ENCODE data around the gene SFXN5. TPM values are rescaled to one million over a fixed set of nuclear protein-coding genes. Genes with fewer than 3 reads are reported as not detected.

SFXN5 gene
- polyA plus RNA-seq, 1 donor from 2014 or later: 5.8 TPM

DNA sequence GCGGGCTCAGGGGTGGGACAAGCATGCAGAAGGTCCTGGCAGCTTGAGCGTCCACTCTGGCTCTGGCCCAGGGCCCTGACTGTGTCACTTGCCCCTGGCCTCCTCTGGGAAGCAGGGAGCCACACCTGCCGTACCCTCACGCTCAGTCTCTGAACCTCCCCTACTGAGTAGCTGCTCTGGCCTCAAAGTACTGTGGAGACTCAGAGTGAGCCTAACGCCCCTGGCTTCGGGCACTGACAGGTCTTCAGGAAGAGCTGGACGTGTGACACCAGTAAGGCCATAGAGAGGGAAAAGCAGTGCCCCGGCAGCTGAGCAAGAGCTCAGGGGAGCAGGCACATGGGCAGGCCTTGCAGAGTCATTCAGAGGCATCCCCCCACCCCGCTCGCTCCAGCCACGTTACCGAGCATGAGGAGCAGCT is 73.3 kb downstream of the SFXN5 start:
- Histone ChIP-seq H3K36me3 (ENCODE audit: insufficient read depth, low read length) (no peaks in the 10 kb centered on the region), H3K4me2 (ENCODE audit: low read length) (no peak overlapping the region), H2AFZ (ENCODE audit: low read depth, low read length) (no peak overlapping the region), H4K20me1 (ENCODE audit: insufficient read depth) (no peaks in the 10 kb centered on the region), H3F3A (ENCODE audit: insufficient read depth, low read length, poor library complexity, severe bottlenecking) (no peaks in the 10 kb centered on the region), H3K9ac (ENCODE audit: low read length) (no peak overlapping the region), H3K27ac (ENCODE audit: low read length) (no peak overlapping the region), H3K27me3 (ENCODE audit: insufficient read depth, low read depth, low read length) (no peaks in the 10 kb centered on the region), H3K9me3 (ENCODE audit: low read length) (no peaks in the 10 kb centered on the region), H3K79me2 (replicated peaks; ENCODE audit: insufficient read depth, low read length) (no peaks in the 10 kb centered on the region), H3K4me3 (ENCODE audit: low read length) (no peak overlapping the region), H3K9me2 (ENCODE audit: insufficient read depth, low read length) (no peaks in the 10 kb centered on the region)
- TF ChIP-seq TAF1 (IDR thresholded peaks at IDR 0.05; ENCODE audit: low read depth): no peak
- TF ChIP-seq MXI1 (conservative IDR thresholded peaks at IDR 0.05; ENCODE audit: poor library complexity, severe bottlenecking): no peak
- TF ChIP-seq, protein P1, sequence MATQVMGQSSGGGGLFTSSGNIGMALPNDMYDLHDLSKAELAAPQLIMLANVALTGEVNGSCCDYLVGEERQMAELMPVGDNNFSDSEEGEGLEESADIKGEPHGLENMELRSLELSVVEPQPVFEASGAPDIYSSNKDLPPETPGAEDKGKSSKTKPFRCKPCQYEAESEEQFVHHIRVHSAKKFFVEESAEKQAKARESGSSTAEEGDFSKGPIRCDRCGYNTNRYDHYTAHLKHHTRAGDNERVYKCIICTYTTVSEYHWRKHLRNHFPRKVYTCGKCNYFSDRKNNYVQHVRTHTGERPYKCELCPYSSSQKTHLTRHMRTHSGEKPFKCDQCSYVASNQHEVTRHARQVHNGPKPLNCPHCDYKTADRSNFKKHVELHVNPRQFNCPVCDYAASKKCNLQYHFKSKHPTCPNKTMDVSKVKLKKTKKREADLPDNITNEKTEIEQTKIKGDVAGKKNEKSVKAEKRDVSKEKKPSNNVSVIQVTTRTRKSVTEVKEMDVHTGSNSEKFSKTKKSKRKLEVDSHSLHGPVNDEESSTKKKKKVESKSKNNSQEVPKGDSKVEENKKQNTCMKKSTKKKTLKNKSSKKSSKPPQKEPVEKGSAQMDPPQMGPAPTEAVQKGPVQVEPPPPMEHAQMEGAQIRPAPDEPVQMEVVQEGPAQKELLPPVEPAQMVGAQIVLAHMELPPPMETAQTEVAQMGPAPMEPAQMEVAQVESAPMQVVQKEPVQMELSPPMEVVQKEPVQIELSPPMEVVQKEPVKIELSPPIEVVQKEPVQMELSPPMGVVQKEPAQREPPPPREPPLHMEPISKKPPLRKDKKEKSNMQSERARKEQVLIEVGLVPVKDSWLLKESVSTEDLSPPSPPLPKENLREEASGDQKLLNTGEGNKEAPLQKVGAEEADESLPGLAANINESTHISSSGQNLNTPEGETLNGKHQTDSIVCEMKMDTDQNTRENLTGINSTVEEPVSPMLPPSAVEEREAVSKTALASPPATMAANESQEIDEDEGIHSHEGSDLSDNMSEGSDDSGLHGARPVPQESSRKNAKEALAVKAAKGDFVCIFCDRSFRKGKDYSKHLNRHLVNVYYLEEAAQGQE (IDR thresholded peaks at IDR 0.05; ENCODE audit: borderline replicate concordance): no peak
- TF ChIP-seq, protein P2, sequence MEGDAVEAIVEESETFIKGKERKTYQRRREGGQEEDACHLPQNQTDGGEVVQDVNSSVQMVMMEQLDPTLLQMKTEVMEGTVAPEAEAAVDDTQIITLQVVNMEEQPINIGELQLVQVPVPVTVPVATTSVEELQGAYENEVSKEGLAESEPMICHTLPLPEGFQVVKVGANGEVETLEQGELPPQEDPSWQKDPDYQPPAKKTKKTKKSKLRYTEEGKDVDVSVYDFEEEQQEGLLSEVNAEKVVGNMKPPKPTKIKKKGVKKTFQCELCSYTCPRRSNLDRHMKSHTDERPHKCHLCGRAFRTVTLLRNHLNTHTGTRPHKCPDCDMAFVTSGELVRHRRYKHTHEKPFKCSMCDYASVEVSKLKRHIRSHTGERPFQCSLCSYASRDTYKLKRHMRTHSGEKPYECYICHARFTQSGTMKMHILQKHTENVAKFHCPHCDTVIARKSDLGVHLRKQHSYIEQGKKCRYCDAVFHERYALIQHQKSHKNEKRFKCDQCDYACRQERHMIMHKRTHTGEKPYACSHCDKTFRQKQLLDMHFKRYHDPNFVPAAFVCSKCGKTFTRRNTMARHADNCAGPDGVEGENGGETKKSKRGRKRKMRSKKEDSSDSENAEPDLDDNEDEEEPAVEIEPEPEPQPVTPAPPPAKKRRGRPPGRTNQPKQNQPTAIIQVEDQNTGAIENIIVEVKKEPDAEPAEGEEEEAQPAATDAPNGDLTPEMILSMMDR (IDR thresholded peaks at IDR 0.05; ENCODE audit: poor library complexity, severe bottlenecking): no peak
- no peak for TF ChIP-seq EP300 (conservative IDR thresholded peaks at IDR 0.05; ENCODE audit: poor library complexity, severe bottlenecking)
- TF ChIP-seq RAD21 (conservative IDR thresholded peaks at IDR 0.05): no peak
- TF ChIP-seq SMC3 (conservative IDR thresholded peaks at IDR 0.05; ENCODE audit: poor library complexity): no peak
- TF ChIP-seq EZH2 (IDR thresholded peaks at IDR 0.05; ENCODE audit: borderline replicate concordance, insufficient read depth, low read length, poor library complexity, severe bottlenecking): no peak
- no peak for TF ChIP-seq POLR2AphosphoS5 (IDR thresholded peaks at IDR 0.05)

DNA sequence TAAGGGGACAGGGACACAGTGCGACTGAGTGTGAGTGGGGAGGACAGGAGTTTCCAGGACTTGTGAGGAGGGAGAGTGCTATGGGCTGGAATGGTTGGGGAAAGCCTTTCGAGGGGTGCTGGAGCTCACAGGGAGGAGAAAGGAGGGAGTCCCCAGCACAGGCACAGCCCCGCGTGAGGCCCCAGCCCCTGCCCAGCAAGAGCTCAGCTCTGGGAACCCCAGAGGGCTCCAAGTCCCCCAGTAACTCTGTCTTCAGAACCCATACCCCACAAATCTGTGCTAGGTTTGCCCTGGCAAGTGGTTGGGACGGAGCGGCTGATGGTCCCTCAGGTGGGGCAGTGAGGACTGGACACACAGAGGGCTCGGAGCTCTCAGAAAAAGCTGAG is 75.4 kb downstream of the SFXN5 start:
- no peak overlapping the region for H3K9ac ChIP-seq (ENCODE audit: low read length)
- H3K27ac ChIP-seq (ENCODE audit: low read length): no peak overlapping the region
- H3K4me2 ChIP-seq (ENCODE audit: low read length): no peak overlapping the region
- no peaks in the 10 kb centered on the region for H3K9me3 ChIP-seq (ENCODE audit: low read length)
- H3K79me2 ChIP-seq (replicated peaks; ENCODE audit: insufficient read depth, low read length): no peaks in the 10 kb centered on the region
- no peak for TF ChIP-seq TAF1 (IDR thresholded peaks at IDR 0.05; ENCODE audit: low read depth)
- TF ChIP-seq SMC3 (conservative IDR thresholded peaks at IDR 0.05; ENCODE audit: poor library complexity): no peak
- TF ChIP-seq POLR2AphosphoS5 (IDR thresholded peaks at IDR 0.05): no peak
- TF ChIP-seq, protein P1 (IDR thresholded peaks at IDR 0.05; ENCODE audit: borderline replicate concordance): no peak
- no peak for TF ChIP-seq EP300 (conservative IDR thresholded peaks at IDR 0.05; ENCODE audit: poor library complexity, severe bottlenecking)
- TF ChIP-seq RAD21 (conservative IDR thresholded peaks at IDR 0.05): no peak
- TF ChIP-seq, protein P2 (IDR thresholded peaks at IDR 0.05; ENCODE audit: poor library complexity, severe bottlenecking): no peak
- TF ChIP-seq EZH2 (IDR thresholded peaks at IDR 0.05; ENCODE audit: borderline replicate concordance, insufficient read depth, low read length, poor library complexity, severe bottlenecking): no peak
- TF ChIP-seq MXI1 (conservative IDR thresholded peaks at IDR 0.05; ENCODE audit: poor library complexity, severe bottlenecking): no peak
- H4K20me1 ChIP-seq (ENCODE audit: insufficient read depth): no peaks in the 10 kb centered on the region
- no peaks in the 10 kb centered on the region for H3K27me3 ChIP-seq (ENCODE audit: insufficient read depth, low read depth, low read length)
- H3K4me3 ChIP-seq (ENCODE audit: low read length): no peak overlapping the region
- H2AFZ ChIP-seq (ENCODE audit: low read depth, low read length): no peak overlapping the region
- H3F3A ChIP-seq (ENCODE audit: insufficient read depth, low read length, poor library complexity, severe bottlenecking): no peaks in the 10 kb centered on the region
- no peaks in the 10 kb centered on the region for H3K36me3 ChIP-seq (ENCODE audit: insufficient read depth, low read length)
- H3K9me2 ChIP-seq (ENCODE audit: insufficient read depth, low read length): no peaks in the 10 kb centered on the region

All from neural cell (in vitro differentiated cells).